Epithelial cell of prostate (primary cell): ENCODE results near the gene FSTL4.

Experiments
- DNase-seq: peaks from one replicate; pipeline ENCODE4 v3.0.0-alpha.2; 2011; ENCODE audit warnings: low read depth, low spot score
- H3K27ac ChIP-seq: fragments of 450-650 bp; 2 replicates; pipeline ENCODE4 v1.5.1; 2017; ENCODE audit warnings: mild to moderate bottlenecking

Gene FSTL4

GRCh38 chr5:133523013-133523658, 89.2 kb downstream of the FSTL4 start:
- no peak overlapping the region for H3K27ac ChIP-seq

GRCh38 chr5:133521801-133522200, 90.5 kb downstream of the FSTL4 start:
- no peak overlapping the region for H3K27ac ChIP-seq
- no peak for DNase-seq

More at GRCh38 chr5:133523013-133523658, 89.2 kb downstream of the FSTL4 start:
- no peak for DNase-seq

GRCh38 chr5:133520991-133521706, 91.2 kb downstream of the FSTL4 start:
- no peak for DNase-seq
- H3K27ac ChIP-seq, result no peak overlapping the region

GRCh38 chr5:133520062-133520461, 92.3 kb downstream of the FSTL4 start:
- H3K27ac ChIP-seq, result no peak overlapping the region
- DNase-seq, result no peak

- DNase-seq, result no peak
- no peak overlapping the region for H3K27ac ChIP-seq
Observed at GRCh38 chr5:133519191-133519590, 93.2 kb downstream of the FSTL4 start.

GRCh38 chr5:133514456-133514855, 97.9 kb downstream of the FSTL4 start:
- no peak for DNase-seq

GRCh38 chr5:133512896-133513295, 99.4 kb downstream of the FSTL4 start:
- no peak for DNase-seq
- no peak overlapping the region for H3K27ac ChIP-seq

More at GRCh38 chr5:133514456-133514855, 97.9 kb downstream of the FSTL4 start:
- no peak overlapping the region for H3K27ac ChIP-seq

- DNase-seq, result no peak
- no peak overlapping the region for H3K27ac ChIP-seq
Observed at GRCh38 chr5:133511653-133512235, 100.6 kb downstream of the FSTL4 start.

GRCh38 chr5:133510634-133511262, 101.6 kb downstream of the FSTL4 start:
- no peak overlapping the region for H3K27ac ChIP-seq
- DNase-seq, result no peak

- H3K27ac ChIP-seq, result no peak overlapping the region
- no peak for DNase-seq
Observed at GRCh38 chr5:133509742-133510079, 102.6 kb downstream of the FSTL4 start.

- no peak for DNase-seq
- no peak overlapping the region for H3K27ac ChIP-seq
Observed at GRCh38 chr5:133508845-133509741, 103.2 kb downstream of the FSTL4 start.

- no peak for DNase-seq
- no peak overlapping the region for H3K27ac ChIP-seq
Observed at GRCh38 chr5:133508331-133508730, 104.0 kb downstream of the FSTL4 start.

- no peak overlapping the region for H3K27ac ChIP-seq
- DNase-seq, result no peak
Observed at GRCh38 chr5:133506181-133506580, 106.2 kb downstream of the FSTL4 start.

GRCh38 chr5:133503511-133503910, 108.8 kb downstream of the FSTL4 start:
- DNase-seq, result no peak
- no peak overlapping the region for H3K27ac ChIP-seq

GRCh38 chr5:133499895-133500294, 112.4 kb downstream of the FSTL4 start:
- H3K27ac ChIP-seq, result no peak overlapping the region
- DNase-seq, result no peak

- no peak for DNase-seq
- no peak overlapping the region for H3K27ac ChIP-seq
Observed at GRCh38 chr5:133497608-133498348, 114.6 kb downstream of the FSTL4 start.

GRCh38 chr5:133496631-133497030, 115.7 kb downstream of the FSTL4 start:
- DNase-seq, result no peak
- H3K27ac ChIP-seq, result no peak overlapping the region

- no peak overlapping the region for H3K27ac ChIP-seq
- DNase-seq, result no peak
Observed at GRCh38 chr5:133494923-133495246, 117.5 kb downstream of the FSTL4 start.

GRCh38 chr5:133494232-133494922, 118.0 kb downstream of the FSTL4 start:
- no peak for DNase-seq
- no peak overlapping the region for H3K27ac ChIP-seq
